Epidermal melanocyte (primary cell): ENCODE results near the gene MBNL1.

Experiments
- DNase-seq: peaks from one replicate; pipeline ENCODE4 v3.0.0; 2011; ENCODE audit warnings: low spot score; ENCODE audit not compliant: insufficient read length

Gene MBNL1

GRCh38 chr3:152443212-152444023 is 174.7 kb downstream of the MBNL1 start:
- DNase-seq, result no peak

GRCh38 chr3:152444029-152444641 is 175.4 kb downstream of the MBNL1 start:
- DNase-seq, result peak; percentile 16

- no peak for DNase-seq
These were observed 176.5 kb downstream of the MBNL1 start for GRCh38 chr3:152445212-152445611.

GRCh38 chr3:152446495-152446894 is 177.8 kb downstream of the MBNL1 start:
- no peak for DNase-seq

DNA sequence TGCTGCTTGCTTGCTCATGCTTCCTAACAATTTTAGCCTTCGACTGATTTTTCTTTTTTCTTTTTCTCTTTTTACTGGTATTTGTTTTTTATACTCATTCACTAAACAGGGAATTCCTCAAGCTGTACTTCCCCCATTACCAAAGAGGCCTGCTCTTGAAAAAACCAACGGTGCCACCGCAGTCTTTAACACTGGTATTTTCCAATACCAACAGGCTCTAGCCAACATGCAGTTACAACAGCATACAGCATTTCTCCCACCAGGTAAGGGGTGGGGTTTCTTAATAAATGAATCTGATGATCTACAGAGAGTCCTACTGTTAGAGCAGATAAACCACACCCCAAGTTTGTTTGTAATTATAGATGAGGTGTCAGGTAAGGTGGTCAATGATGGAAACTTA is 178.8 kb downstream of the MBNL1 start:
- no peak for DNase-seq

GRCh38 chr3:152448091-152448490 is 179.4 kb downstream of the MBNL1 start:
- DNase-seq, result no peak

DNA sequence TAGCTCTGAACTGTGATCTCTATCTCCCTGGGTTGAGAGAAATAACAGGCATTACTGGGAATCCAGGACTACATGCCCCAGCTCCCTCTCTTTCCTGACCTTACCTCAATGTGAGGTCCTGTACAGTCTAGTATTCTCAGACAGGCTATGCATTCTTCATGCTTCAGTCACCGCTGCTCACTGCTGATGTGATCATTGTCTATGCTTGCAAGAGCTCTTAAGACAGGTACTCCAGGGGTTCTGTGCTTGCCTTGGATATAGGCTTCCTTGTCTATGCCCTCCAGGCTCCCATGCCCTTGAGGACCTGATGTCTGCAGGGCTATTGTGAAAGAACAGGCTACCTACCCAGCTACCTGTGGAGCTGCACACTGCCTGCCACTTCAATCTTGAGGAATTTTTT is 183.6 kb downstream of the MBNL1 start:
- no peak for DNase-seq

GRCh38 chr3:152454076-152454875 is 185.5 kb downstream of the MBNL1 start:
- DNase-seq, result no peak

GRCh38 chr3:152455989-152456388 is 187.3 kb downstream of the MBNL1 start:
- DNase-seq, result no peak

GRCh38 chr3:152457500-152458375 is 189.0 kb downstream of the MBNL1 start:
- DNase-seq, result no peak

- DNase-seq, result no peak
These were observed 189.8 kb downstream of the MBNL1 start for GRCh38 chr3:152458376-152459117.

GRCh38 chr3:152459118-152459515 is 190.4 kb downstream of the MBNL1 start:
- DNase-seq, result no peak

GRCh38 chr3:152459572-152459971 is 190.8 kb downstream of the MBNL1 start:
- DNase-seq, result no peak

DNA sequence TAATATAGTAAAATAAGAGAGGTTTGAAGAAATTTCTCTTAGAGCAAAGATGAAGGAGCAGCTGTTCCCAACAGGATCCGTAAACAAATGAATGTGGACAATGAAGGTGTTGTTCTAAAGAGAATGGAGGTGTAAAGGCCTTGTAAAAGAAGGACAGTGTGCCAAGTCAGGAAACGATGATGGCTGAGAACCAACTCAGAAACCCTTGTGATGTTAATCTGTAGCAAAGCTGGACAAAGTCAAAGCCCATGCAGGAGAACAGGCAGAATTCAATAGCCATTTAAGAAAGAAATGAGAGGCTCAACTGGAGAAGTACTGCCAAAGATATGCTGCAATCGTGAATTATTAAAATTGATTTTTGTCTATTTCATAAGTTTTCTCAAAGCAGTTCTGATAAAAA is 192.2 kb downstream of the MBNL1 start:
- no peak for DNase-seq

DNA sequence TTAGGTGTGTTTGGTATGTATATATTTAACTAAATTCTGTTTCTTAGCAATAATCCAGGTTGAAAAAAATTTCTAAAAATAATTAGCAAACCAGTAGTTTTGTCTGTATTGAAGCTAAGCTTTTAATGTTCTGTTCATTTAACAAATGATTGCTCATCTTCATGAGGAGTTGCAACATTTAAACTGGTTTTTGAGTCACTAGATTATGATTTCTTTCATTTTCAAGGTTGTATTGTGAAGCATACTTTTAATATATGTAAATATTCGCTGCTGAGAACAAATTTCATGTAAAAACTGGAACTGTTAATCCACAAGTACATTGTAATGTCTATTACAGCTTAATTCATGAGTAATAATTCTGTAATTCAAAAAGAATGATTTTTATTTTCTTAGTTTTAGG is 192.7 kb downstream of the MBNL1 start:
- DNase-seq, result no peak

GRCh38 chr3:152466784-152467183 is 198.1 kb downstream of the MBNL1 start:
- DNase-seq, result no peak

- DNase-seq, result no peak
These were observed 200.7 kb downstream of the MBNL1 start for GRCh38 chr3:152469248-152470025.

DNA sequence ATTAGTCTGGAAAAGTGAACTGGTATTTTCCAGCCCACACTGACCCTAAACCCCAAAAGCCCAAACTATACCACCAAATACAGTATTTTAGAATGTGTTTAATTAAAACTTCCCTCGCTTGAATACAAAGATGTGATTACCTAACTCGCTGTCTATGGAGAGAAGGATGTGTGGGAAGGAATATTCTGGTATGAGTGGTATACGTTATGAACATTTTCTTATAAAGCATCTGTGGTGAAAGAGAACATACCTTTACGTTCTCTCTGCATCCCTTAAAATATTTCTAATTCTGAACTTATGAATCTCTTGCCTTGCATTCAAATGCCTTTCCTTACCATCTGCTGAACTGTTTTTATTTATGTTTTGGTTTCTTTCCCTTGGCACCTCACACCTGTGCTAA is 201.4 kb downstream of the MBNL1 start:
- no peak for DNase-seq

DNA sequence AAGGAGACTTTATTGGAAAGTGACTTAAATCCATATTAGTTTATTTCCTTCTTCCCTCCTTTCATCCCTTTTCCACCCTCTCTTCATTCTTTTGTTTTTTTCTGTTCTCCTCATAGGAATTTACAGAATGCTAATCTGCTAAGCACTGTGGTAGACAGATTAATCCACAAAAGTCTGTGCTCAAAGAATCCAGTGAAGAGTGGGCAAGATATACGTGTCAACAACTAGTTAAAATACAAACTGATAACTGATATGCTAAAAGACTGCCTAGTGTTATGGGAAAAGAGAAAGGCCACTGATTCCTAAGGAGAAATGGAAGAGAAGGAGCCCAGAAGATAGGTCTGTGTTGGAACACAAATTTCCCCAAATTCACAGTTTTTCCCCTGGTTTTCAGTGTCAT is 202.2 kb downstream of the MBNL1 start:
- DNase-seq, result no peak
